Parathyroid adenoma (tissue), 2 donors: ENCODE results near the gene ACOT8.

Experiments
- H2AFZ ChIP-seq: fragments of 300-600 bp; sonication (generic); one replicate; pipeline ENCODE4 v1.7.0; 2017; ENCODE audit warnings: antibody characterized with exemption, mild to moderate bottlenecking
- H3K27ac ChIP-seq: fragments of 300-600 bp; sonication (generic); one replicate; pipeline ENCODE4 v1.7.0; 2017
- H3K27me3 ChIP-seq: fragments of 300-600 bp; sonication (generic); one replicate; pipeline ENCODE4 v1.7.0; 2017; ENCODE audit warnings: low read length; ENCODE audit not compliant: control insufficient read depth, insufficient read depth
- H3K36me3 ChIP-seq: fragments of 300-600 bp; sonication (generic); one replicate; pipeline ENCODE4 v1.7.0; 2017; ENCODE audit warnings: low read length; ENCODE audit not compliant: control insufficient read depth, insufficient read depth
- H3K4me1 ChIP-seq: fragments of 300-600 bp; sonication (generic); one replicate; pipeline ENCODE4 v1.7.0; 2017; ENCODE audit warnings: control low read depth
- H3K4me2 ChIP-seq: fragments of 300-600 bp; sonication (generic); one replicate; pipeline ENCODE4 v1.7.0; 2017; ENCODE audit warnings: low read length
- H3K4me3 ChIP-seq: fragments of 300-600 bp; sonication (generic); one replicate; pipeline ENCODE4 v1.7.0; 2017; ENCODE audit warnings: low read depth, low read length
- H3K79me2 ChIP-seq: fragments of 300-600 bp; sonication (generic); one replicate; pipeline ENCODE4 v1.7.0; 2017; ENCODE audit warnings: control low read depth
- H3K9ac ChIP-seq: fragments of 300-600 bp; sonication (generic); one replicate; pipeline ENCODE4 v1.7.0; 2017; ENCODE audit warnings: mild to moderate bottlenecking
- H3K9me3 ChIP-seq: fragments of 300-600 bp; sonication (generic); one replicate; pipeline ENCODE4 v1.7.0; 2017; ENCODE audit warnings: low read length; ENCODE audit not compliant: control insufficient read depth
- CTCF ChIP-seq: fragments of 300-600 bp; sonication (generic); IDR thresholded peaks from one replicate; pipeline ENCODE4 v1.7.0; 2017; ENCODE audit warnings: antibody characterized with exemption, mild to moderate bottlenecking
- donor health status: primary hyperparathyroidism.

ACOT8 gene

GRCh38 chr20:45841407-45842129 lies 15.6 kb downstream of the ACOT8 start:
- no peaks in the 10 kb centered on the region for H3K36me3 ChIP-seq
- no peak overlapping the region for H3K9ac ChIP-seq
- peaks cover 3% of the 10 kb centered on the region for H3K79me2 ChIP-seq
- H3K27ac ChIP-seq: no peak overlapping the region
- no peak overlapping the region for H3K4me3 ChIP-seq
- H3K9me3 ChIP-seq: no peaks in the 10 kb centered on the region
- no peaks in the 10 kb centered on the region for H3K27me3 ChIP-seq
- no peak overlapping the region for H3K4me2 ChIP-seq
- no peaks in the 10 kb centered on the region for H3K4me1 ChIP-seq
- H2AFZ ChIP-seq: no peak overlapping the region
- TF ChIP-seq CTCF: no peak

GRCh38 chr20:45840700-45841198 lies 16.4 kb downstream of the ACOT8 start:
- peaks cover under 1% of the 10 kb centered on the region for H3K4me1 ChIP-seq
- no peak overlapping the region for H3K4me2 ChIP-seq
- no peak overlapping the region for H3K9ac ChIP-seq

GRCh38 chr20:45836841-45837240 lies 20.4 kb downstream of the ACOT8 start:
- H3K9me3 ChIP-seq: no peaks in the 10 kb centered on the region
- peaks cover 17% of the 10 kb centered on the region for H3K4me1 ChIP-seq
- no peaks in the 10 kb centered on the region for H3K79me2 ChIP-seq
- H2AFZ ChIP-seq: no peak overlapping the region
- H3K9ac ChIP-seq: no peak overlapping the region
- TF ChIP-seq CTCF: no peak
- no peak overlapping the region for H3K4me2 ChIP-seq
- no peak overlapping the region for H3K4me3 ChIP-seq
- no peaks in the 10 kb centered on the region for H3K27me3 ChIP-seq
- H3K36me3 ChIP-seq: no peaks in the 10 kb centered on the region
- no peak overlapping the region for H3K27ac ChIP-seq

More at GRCh38 chr20:45840700-45841198, 16.4 kb downstream of the ACOT8 start:
- no peaks in the 10 kb centered on the region for H3K27me3 ChIP-seq
- no peak for TF ChIP-seq CTCF
- no peak overlapping the region for H3K4me3 ChIP-seq
- no peaks in the 10 kb centered on the region for H3K9me3 ChIP-seq
- no peaks in the 10 kb centered on the region for H3K36me3 ChIP-seq
- H3K27ac ChIP-seq: no peak overlapping the region
- no peaks in the 10 kb centered on the region for H3K79me2 ChIP-seq
- no peak overlapping the region for H2AFZ ChIP-seq

- Histone ChIP-seq H3K36me3 (no peaks in the 10 kb centered on the region), H3K4me1 (peaks cover 17% of the 10 kb centered on the region), H3K4me2 (peak overlapping the region; percentile 99), H3K79me2 (no peaks in the 10 kb centered on the region), H3K27ac (no peak overlapping the region), H2AFZ (no peak overlapping the region), H3K9me3 (no peaks in the 10 kb centered on the region), H3K27me3 (no peaks in the 10 kb centered on the region), H3K4me3 (peak overlapping the region; percentile 77), H3K9ac (no peak overlapping the region)
- no peak for TF ChIP-seq CTCF
Measured at GRCh38 chr20:45835825-45836224, 21.4 kb downstream of the ACOT8 start.

GRCh38 chr20:45835329-45835765 lies 21.8 kb downstream of the ACOT8 start:
- H3K27me3 ChIP-seq: no peaks in the 10 kb centered on the region
- peaks cover 17% of the 10 kb centered on the region for H3K4me1 ChIP-seq
- H3K27ac ChIP-seq: peak overlapping the region; percentile 1
- H3K4me3 ChIP-seq: peak overlapping the region; percentile 77
- no peak overlapping the region for H2AFZ ChIP-seq
- TF ChIP-seq CTCF: no peak
- no peaks in the 10 kb centered on the region for H3K36me3 ChIP-seq
- no peaks in the 10 kb centered on the region for H3K79me2 ChIP-seq
- no peak overlapping the region for H3K9ac ChIP-seq
- H3K9me3 ChIP-seq: no peaks in the 10 kb centered on the region
- peak overlapping the region; percentile 99 for H3K4me2 ChIP-seq
